A549 treated with ZK216348 at 1 μM for 4 hours (cell line): ENCODE results near the gene NUMB. TPM values are rescaled to one million over a fixed set of nuclear protein-coding genes. Genes with fewer than 3 reads are reported as not detected.

Experiments used
- total RNA-seq: library from RNA; stranded (reverse); fragments of 200-300 nt; extraction: Qiagen RNA extraction; gene quantifications from 5 replicates; pipeline ENCODE4 v1.2.3, GENCODE V29; 2022; ENCODE audit warnings: low read depth

NUMB gene
- 33.4 to 41.5 TPM (median 38.9 TPM) in 5 replicates for total RNA-seq

GRCh38 chr14:73458183-73458976 lies at the start of gene NUMB:
Gene NUMB, minus strand, starts transcription at chr14:73458546. Its CDS starts 102,795 bp downstream, at chr14:73355751.

GRCh38 chr14:73237219-73237785 lies 221.0 kb downstream of the NUMB start, which contains the start of gene PAPLN:
Gene PAPLN, plus strand, starts transcription at chr14:73237506. Its CDS starts 2,273 bp downstream, at chr14:73239779.

Other genes with a start within 250 kb of the NUMB start
- 4.3 to 7.5 TPM (median 6.7 TPM) in 5 replicates for gene PAPLN, start 221.0 kb downstream of the NUMB start, total RNA-seq
- gene RIOX1, start 32.4 kb upstream of the NUMB start, total RNA-seq = 16.8 to 27.5 TPM (median 26.7 TPM) in 5 replicates
- gene ACOT1, start 78.6 kb upstream of the NUMB start, total RNA-seq = 5.7 to 7.8 TPM (median 6.7 TPM) in 5 replicates
- gene HEATR4, start 100.4 kb upstream of the NUMB start, total RNA-seq = not detected in 5 replicates
- 38.7 to 54.0 TPM (median 52.6 TPM) in 5 replicates for gene ACOT2, start 110.7 kb upstream of the NUMB start, total RNA-seq
- gene ACOT4, start 133.3 kb upstream of the NUMB start, total RNA-seq = 1.9 to 2.4 TPM (median 2.0 TPM) in 5 replicates
- not detected in 5 replicates for gene ACOT6, start 154.0 kb upstream of the NUMB start, total RNA-seq
- 7.9 to 19.8 TPM (median 9.7 TPM) in 5 replicates for gene DNAL1, start 186.4 kb upstream of the NUMB start, total RNA-seq